VCaP (cell line): ENCODE results near the gene KIF26A.

ENCODE experiments used
- H3K27ac ChIP-seq: fragments of 450-650 bp; 2 replicates; pipeline ENCODE4 v1.5.1; 2017
- TF ChIP-seq, protein P1 (sequence below): fragments of 450-650 bp; conservative IDR thresholded peaks from 2 replicates; pipeline ENCODE4 v1.5.1; 2017; ENCODE audit warnings: mild to moderate bottlenecking, moderate library complexity

KIF26A gene

DNA sequence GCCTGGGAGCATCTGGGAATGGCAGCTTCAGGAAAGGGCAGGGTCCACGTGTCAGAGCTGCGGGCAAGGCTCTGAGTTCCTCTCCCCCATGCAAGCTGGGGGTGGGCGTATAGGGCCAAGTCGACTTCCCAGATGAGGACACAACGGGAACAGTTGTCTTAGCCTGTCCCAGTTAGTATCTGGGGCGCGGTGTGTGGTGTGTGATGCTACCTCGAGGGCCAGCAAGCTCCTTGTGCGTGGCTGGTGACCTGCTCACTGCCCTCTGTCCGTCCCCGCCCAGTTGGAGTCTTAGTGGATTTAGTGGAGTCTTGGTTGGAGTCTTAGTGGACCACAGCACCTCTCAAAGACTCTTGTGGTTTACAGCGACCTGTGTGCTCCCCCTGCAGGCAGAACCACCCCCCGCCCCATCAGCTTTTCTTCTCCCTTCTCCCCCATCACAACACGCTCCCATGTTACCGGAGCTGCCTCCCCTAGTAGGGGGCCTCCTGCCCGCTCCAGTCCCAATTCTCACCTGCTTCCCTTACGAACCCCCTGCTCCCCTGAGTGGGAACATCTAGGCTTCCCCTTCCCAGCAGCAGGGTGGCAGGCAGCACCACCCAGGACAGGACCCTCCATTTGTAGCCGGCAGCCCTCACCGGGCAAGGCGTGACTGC lies 44.2 kb upstream of the KIF26A start:
- TF ChIP-seq, protein P1, sequence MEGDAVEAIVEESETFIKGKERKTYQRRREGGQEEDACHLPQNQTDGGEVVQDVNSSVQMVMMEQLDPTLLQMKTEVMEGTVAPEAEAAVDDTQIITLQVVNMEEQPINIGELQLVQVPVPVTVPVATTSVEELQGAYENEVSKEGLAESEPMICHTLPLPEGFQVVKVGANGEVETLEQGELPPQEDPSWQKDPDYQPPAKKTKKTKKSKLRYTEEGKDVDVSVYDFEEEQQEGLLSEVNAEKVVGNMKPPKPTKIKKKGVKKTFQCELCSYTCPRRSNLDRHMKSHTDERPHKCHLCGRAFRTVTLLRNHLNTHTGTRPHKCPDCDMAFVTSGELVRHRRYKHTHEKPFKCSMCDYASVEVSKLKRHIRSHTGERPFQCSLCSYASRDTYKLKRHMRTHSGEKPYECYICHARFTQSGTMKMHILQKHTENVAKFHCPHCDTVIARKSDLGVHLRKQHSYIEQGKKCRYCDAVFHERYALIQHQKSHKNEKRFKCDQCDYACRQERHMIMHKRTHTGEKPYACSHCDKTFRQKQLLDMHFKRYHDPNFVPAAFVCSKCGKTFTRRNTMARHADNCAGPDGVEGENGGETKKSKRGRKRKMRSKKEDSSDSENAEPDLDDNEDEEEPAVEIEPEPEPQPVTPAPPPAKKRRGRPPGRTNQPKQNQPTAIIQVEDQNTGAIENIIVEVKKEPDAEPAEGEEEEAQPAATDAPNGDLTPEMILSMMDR, result no peak
- no peak overlapping the region for H3K27ac ChIP-seq

- TF ChIP-seq, protein P1, result peak; percentile 95
Observed at GRCh38 chr14:104094709-104095425, 43.5 kb upstream of the KIF26A start.

DNA sequence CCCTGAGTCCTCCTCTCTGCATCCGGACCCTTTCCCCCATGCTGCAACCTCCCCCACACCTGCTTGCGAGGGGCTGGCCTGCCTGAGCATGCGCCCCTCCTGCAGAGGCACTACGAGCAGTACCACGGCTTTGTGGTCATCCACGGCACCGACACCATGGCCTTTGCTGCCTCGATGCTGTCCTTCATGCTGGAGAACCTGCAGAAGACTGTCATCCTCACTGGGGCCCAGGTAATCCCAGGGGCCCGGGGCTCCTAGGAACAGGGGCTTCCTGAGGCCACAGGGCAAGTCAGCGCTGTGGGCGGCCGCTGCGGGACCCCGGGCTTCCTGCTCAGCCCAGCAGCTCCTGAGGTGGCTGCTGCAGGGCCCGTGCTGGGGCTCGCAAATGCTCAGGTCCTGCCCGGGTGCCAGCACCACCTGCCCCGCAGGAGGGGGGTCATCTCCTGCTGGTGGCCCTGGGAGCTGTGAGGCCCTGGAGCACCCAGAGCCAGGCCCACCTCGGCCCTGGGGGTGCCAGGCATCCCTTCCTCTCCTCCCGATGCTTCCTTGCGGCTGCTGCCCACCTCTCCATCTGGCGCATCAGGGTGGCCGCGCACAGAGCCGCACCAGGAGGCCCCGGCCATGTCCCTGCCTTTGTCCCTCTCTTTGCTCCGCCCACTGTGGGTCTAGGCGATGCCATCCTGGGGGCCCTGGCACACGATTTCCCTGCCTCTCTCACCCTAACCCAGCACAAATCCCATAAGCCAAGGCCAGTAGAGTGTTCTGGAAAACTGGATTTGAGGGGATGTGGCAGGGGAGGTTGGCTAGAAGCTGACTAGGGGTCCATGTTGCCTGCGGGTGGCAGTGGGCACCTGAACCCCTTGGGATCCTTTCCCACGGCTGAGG lies 42.7 kb upstream of the KIF26A start:
- TF ChIP-seq, protein P1, result no peak
- H3K27ac ChIP-seq, result no peak overlapping the region

More at GRCh38 chr14:104094709-104095425, 43.5 kb upstream of the KIF26A start:
- H3K27ac ChIP-seq, result no peak overlapping the region

GRCh38 chr14:104096318-104096717 lies 42.1 kb upstream of the KIF26A start:
- TF ChIP-seq, protein P1, result no peak
- no peak overlapping the region for H3K27ac ChIP-seq

DNA sequence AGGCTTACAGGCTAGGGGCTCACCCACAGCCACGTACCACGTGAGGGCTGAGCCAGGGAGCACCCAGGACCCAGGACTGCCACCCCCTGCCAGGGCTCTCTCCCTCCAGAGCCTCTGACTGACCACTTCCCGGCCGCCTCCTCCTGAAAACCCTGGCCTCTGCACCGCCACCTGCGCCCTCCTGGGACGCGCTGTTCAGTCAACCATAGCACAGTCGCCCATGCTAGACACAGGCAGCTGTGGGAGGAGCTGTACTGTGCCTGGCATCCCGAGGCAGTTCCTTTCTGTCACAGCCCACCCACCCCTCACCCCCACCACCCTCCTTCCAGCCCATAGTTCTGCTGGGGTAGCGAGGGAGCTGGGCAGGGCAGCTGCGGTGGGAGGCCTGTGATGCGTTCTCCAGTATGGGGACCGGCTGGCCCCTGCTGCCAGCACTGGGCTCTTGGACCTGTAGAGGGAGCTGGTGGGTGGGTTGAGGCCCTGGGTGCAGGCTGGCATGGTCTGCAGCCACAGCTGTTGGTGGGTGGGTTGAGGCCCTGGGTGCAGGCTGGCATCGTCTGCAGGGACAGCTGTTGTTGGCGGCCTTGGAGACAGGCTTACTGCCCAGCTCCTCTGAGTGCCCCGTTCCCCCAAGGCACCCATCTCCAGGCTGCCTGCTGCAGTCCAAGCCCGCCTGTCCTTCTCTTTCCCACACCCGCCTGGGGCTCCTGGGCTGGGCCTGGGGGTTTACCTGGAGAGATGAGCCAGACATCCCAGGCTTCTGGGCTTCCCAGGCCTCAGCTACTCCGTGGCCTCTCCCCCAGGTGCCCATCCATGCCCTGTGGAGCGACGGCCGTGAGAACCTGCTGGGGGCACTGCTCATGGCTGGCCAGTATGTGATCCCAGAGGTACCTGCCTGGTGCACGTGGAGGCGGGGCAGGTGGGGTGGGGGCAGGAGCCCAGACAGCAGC lies 41.4 kb upstream of the KIF26A start:
- no peak overlapping the region for H3K27ac ChIP-seq
- TF ChIP-seq, protein P1, result peak; percentile 39

DNA sequence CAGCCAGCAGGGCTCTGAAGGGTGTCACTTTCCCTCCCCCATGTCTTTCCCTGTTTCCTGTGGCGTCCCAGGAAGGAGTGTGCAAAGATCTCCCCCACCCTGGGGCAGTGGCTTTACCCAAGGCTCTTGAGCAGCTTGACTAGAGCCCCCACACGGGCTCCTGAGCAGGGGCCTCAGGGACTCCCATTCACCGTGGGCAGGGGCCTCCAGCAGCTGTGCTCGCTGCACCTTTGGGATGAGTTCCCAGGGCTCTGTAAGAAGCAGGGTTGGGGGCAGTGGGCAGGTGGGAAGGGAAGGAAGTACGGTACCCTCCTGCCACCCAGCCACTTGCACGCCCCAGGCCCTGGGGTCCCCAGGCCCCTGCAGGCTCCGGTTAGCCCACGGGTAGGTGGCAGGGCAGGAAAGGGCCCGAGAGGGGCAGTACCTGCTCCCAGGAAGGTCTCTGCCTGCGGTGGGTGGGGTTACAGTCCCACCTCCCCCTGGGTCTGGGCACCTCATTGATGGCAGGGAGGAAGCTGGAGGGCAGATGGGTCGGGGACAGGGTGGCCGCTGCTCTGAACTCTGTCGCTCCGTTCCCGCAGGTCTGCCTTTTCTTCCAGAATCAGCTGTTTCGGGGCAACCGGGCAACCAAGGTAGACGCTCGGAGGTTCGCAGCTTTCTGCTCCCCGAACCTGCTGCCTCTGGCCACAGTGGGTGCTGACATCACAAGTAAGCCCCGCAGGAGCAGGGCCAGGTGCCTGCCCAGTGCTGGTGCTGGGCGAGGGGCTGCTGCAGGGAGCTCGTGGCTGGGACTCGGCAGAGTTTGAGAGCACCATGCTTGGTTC lies 39.9 kb upstream of the KIF26A start:
- TF ChIP-seq, protein P1, result no peak
- H3K27ac ChIP-seq, result no peak overlapping the region
